BLaER1 (cell line): Measurements from ENCODE around the gene PSMC5.
"Not testable (repeated sequence)": the region's sequence is repeated elsewhere in the genome, so short reads cannot be mapped to it uniquely, and the experiment has no call there.

Experiments
- H3K27ac ChIP-seq: shearing (Covaris generic); formaldehyde crosslinking; 2 replicates; pipeline ENCODE4 v1.8.1; 2022
- H3K27me3 ChIP-seq: shearing (Covaris generic); formaldehyde crosslinking; 2 replicates; pipeline ENCODE4 v1.8.1; 2022
- H3K36me3 ChIP-seq: shearing (Covaris generic); formaldehyde crosslinking; 2 replicates; pipeline ENCODE4 v1.8.1; 2022
- H3K4me1 ChIP-seq: shearing (Covaris generic); formaldehyde crosslinking; 2 replicates; pipeline ENCODE4 v1.8.1; 2022
- H3K4me2 ChIP-seq: shearing (Covaris generic); formaldehyde crosslinking; 2 replicates; pipeline ENCODE4 v1.8.1; 2022
- H3K4me3 ChIP-seq: shearing (Covaris generic); formaldehyde crosslinking; 2 replicates; pipeline ENCODE4 v1.8.1; 2022
- H3K9ac ChIP-seq: shearing (Covaris generic); formaldehyde crosslinking; 2 replicates; pipeline ENCODE4 v1.8.1; 2022
- H3K9me3 ChIP-seq: shearing (Covaris generic); formaldehyde crosslinking; 2 replicates; pipeline ENCODE4 v1.8.1; 2022
- H4K20me1 ChIP-seq: shearing (Covaris generic); formaldehyde crosslinking; 2 replicates; pipeline ENCODE4 v1.8.1; 2022
- Cebpa-rat ChIP-seq: shearing (Covaris generic); IDR thresholded peaks from 2 replicates; pipeline ENCODE4 v1.8.1; 2022

PSMC5 gene

GRCh38 chr17:63836811-63837210 is 9.6 kb downstream of the PSMC5 start:
- peak overlapping the region; percentile 98; the same call in 1 of the 2 replicates for H3K4me2 ChIP-seq
- TF ChIP-seq Cebpa-rat = no peak
- peaks cover 66% of the 10 kb centered on the region for H3K36me3 ChIP-seq
- H3K4me3 ChIP-seq = no peak overlapping the region
- no peaks in the 10 kb centered on the region for H3K9me3 ChIP-seq
- 0 out of 2 replicates have a peak overlapping the region, but pooled peaks have one; percentile 25 for H3K27ac ChIP-seq
- 0 out of 2 replicates have a peak overlapping the region, but pooled peaks have one; percentile 21 for H3K9ac ChIP-seq
- no peaks in the 10 kb centered on the region for H3K27me3 ChIP-seq
- H4K20me1 ChIP-seq = peaks cover 91% of the 10 kb centered on the region
- peaks cover 94% of the 10 kb centered on the region for H3K4me1 ChIP-seq

- peak overlapping the region; percentile 99 for H3K27ac ChIP-seq
- no peaks in the 10 kb centered on the region for H3K27me3 ChIP-seq
- no peak for TF ChIP-seq Cebpa-rat
- H3K9ac ChIP-seq = peak overlapping the region; percentile 21; the same call in 1 of the 2 replicates
- H3K9me3 ChIP-seq = no peaks in the 10 kb centered on the region
- H3K4me2 ChIP-seq = peak overlapping the region; percentile 98
- peaks cover 60% of the 10 kb centered on the region for H3K36me3 ChIP-seq
- no peak overlapping the region for H3K4me3 ChIP-seq
- H3K4me1 ChIP-seq = peaks cover 88% of the 10 kb centered on the region
- H4K20me1 ChIP-seq = peaks cover 87% of the 10 kb centered on the region
These were observed 10.2 kb downstream of the PSMC5 start for GRCh38 chr17:63837480-63837879.

GRCh38 chr17:63837962-63838600 is 10.8 kb downstream of the PSMC5 start:
- Histone ChIP-seq H4K20me1 (peaks cover 81% of the 10 kb centered on the region), H3K36me3 (peaks cover 54% of the 10 kb centered on the region), H3K27me3 (no peaks in the 10 kb centered on the region), H3K4me1 (peaks cover 82% of the 10 kb centered on the region), H3K4me2 (peak overlapping the region; percentile 98), H3K9me3 (no peaks in the 10 kb centered on the region), H3K27ac (peak overlapping the region; percentile 99), H3K9ac (peak overlapping the region; percentile 98), H3K4me3 (0 out of 2 replicates have a peak overlapping the region, but pooled peaks have one; percentile 97)
- no peak for TF ChIP-seq Cebpa-rat

GRCh38 chr17:63838631-63839171 is 11.5 kb downstream of the PSMC5 start:
- TF ChIP-seq Cebpa-rat = peak; percentile 76

GRCh38 chr17:63840591-63841349 is 13.5 kb downstream of the PSMC5 start:
- H3K9ac ChIP-seq = peak overlapping the region; percentile 98
- H3K27ac ChIP-seq = peak overlapping the region; percentile 99
- H4K20me1 ChIP-seq = peaks cover 63% of the 10 kb centered on the region
- TF ChIP-seq Cebpa-rat = no peak
- peaks cover 27% of the 10 kb centered on the region for H3K36me3 ChIP-seq
- H3K4me3 ChIP-seq = peak overlapping the region; percentile 97
- no peaks in the 10 kb centered on the region for H3K9me3 ChIP-seq
- H3K4me2 ChIP-seq = peak overlapping the region; percentile 98
- no peaks in the 10 kb centered on the region for H3K27me3 ChIP-seq
- H3K4me1 ChIP-seq = peaks cover 75% of the 10 kb centered on the region

More at GRCh38 chr17:63838631-63839171, 11.5 kb downstream of the PSMC5 start:
- peak overlapping the region; percentile 99 for H3K27ac ChIP-seq
- H3K9me3 ChIP-seq = no peaks in the 10 kb centered on the region
- H3K4me1 ChIP-seq = peaks cover 75% of the 10 kb centered on the region
- H3K36me3 ChIP-seq = peaks cover 47% of the 10 kb centered on the region
- no peaks in the 10 kb centered on the region for H3K27me3 ChIP-seq
- H4K20me1 ChIP-seq = peaks cover 77% of the 10 kb centered on the region
- peak overlapping the region; percentile 98 for H3K4me2 ChIP-seq
- H3K4me3 ChIP-seq = peak overlapping the region; percentile 97
- H3K9ac ChIP-seq = peak overlapping the region; percentile 98

GRCh38 chr17:63841350-63842172 is 14.3 kb downstream of the PSMC5 start:
- Histone ChIP-seq H3K9me3 (no peaks in the 10 kb centered on the region), H3K4me3 (peak overlapping the region; percentile 97), H4K20me1 (peaks cover 55% of the 10 kb centered on the region), H3K36me3 (peaks cover 19% of the 10 kb centered on the region), H3K4me1 (peaks cover 70% of the 10 kb centered on the region), H3K4me2 (peak overlapping the region; percentile 98), H3K27ac (peak overlapping the region; percentile 99), H3K9ac (peak overlapping the region; percentile 98), H3K27me3 (no peaks in the 10 kb centered on the region)
- TF ChIP-seq Cebpa-rat = no peak

- peaks cover 13% of the 10 kb centered on the region for H3K36me3 ChIP-seq
- peak overlapping the region; percentile 98 for H3K4me2 ChIP-seq
- no peak for TF ChIP-seq Cebpa-rat
- peaks cover 64% of the 10 kb centered on the region for H3K4me1 ChIP-seq
- peaks cover 49% of the 10 kb centered on the region for H4K20me1 ChIP-seq
- H3K9me3 ChIP-seq = no peaks in the 10 kb centered on the region
- peak overlapping the region; percentile 97 for H3K4me3 ChIP-seq
- peak overlapping the region; percentile 98 for H3K9ac ChIP-seq
- H3K27ac ChIP-seq = peak overlapping the region; percentile 99
- no peaks in the 10 kb centered on the region for H3K27me3 ChIP-seq
These were observed 14.9 kb downstream of the PSMC5 start for GRCh38 chr17:63842173-63842539.

GRCh38 chr17:63842540-63843386 is 15.5 kb downstream of the PSMC5 start, which contains the start of gene SMARCD2:
TSS of gene SMARCD2 (minus strand) at chr17:63842685. CDS start at chr17:63842674, 11 bp downstream.
- no peaks in the 10 kb centered on the region for H3K27me3 ChIP-seq
- H3K27ac ChIP-seq = peak within 1 kb of the TSS; percentile 99
- H3K36me3 ChIP-seq = peaks cover 7% of the 10 kb centered on the region
- no peak for TF ChIP-seq Cebpa-rat
- peaks cover under 1% of the 10 kb centered on the region for H3K9me3 ChIP-seq
- peak within 1 kb of the TSS; percentile 98 for H3K9ac ChIP-seq
- peaks cover 43% of the 10 kb centered on the region for H4K20me1 ChIP-seq
- H3K4me1 ChIP-seq = peaks cover 58% of the 10 kb centered on the region
- H3K4me2 ChIP-seq = peak within 1 kb of the TSS; percentile 98
- H3K4me3 ChIP-seq = peak within 1 kb of the TSS; percentile 97

- Histone ChIP-seq H3K4me1 (peaks cover 56% of the 10 kb centered on the region), H3K4me2 (peak overlapping the region; percentile 81), H3K27ac (peak overlapping the region; percentile 99), H3K9ac (peak overlapping the region; percentile 82), H4K20me1 (peaks cover 36% of the 10 kb centered on the region), H3K4me3 (peak overlapping the region; percentile 97)
- H3K9me3 ChIP-seq, H3K36me3 ChIP-seq, H3K27me3 ChIP-seq: not testable (repeated sequence)
These were observed 16.2 kb downstream of the PSMC5 start for GRCh38 chr17:63843387-63843888.
